IMR-90 (cell line): ENCODE data around the gene DNAJB9. TPM values are rescaled to one million over a fixed set of nuclear protein-coding genes. Genes with fewer than 3 reads are reported as not detected.

ENCODE experiments used
- ATAC-seq: fragments of 200-7000 bp; cut with Tn5 transposase; 2 replicates; pipeline ENCODE4 v1.9.1; 2020; ENCODE audit warnings: low read depth, mild to moderate bottlenecking, moderate library complexity
- BruUV-seq: library from RNA; stranded (reverse); fragments of 400-500 nt; replicated peaks from 2 replicates; lab custom pipeline; 2021; lab: Mats Ljungman, UMichigan
- CTCF ChIA-PET: fragments of 300-600 bp; formaldehyde crosslinking; extraction: SDS; loops from one replicate; lab custom pipeline; 2021; ENCODE audit warnings: antibody characterized with exemption; lab: Yijun Ruan, JAX
- POLR2A ChIA-PET: fragments of 300-600 bp; sonication (Branson Sonifier 250); formaldehyde crosslinking; loops from one replicate; lab custom pipeline; 2022; ENCODE audit warnings: antibody characterized with exemption; ENCODE audit not compliant: unreplicated experiment; lab: Charles Lee
- DNase-seq: peaks from one replicate; pipeline ENCODE4 v3.0.0; 2013
- H2AFZ ChIP-seq: replicated peaks from 2 replicates; pipeline ENCODE3; 2013; ENCODE audit warnings: low read length, mild to moderate bottlenecking; ENCODE audit not compliant: poor library complexity
- H2AK5ac ChIP-seq: 2 replicates; pipeline ENCODE4 v1.6.1; 2013; ENCODE audit warnings: low read depth, low read length, inconsistent platforms
- H2AK9ac ChIP-seq: replicated peaks from 2 replicates; pipeline ENCODE3; 2013; ENCODE audit warnings: mild to moderate bottlenecking, low read depth, low read length, moderate library complexity; ENCODE audit not compliant: poor library complexity
- H2BK120ac ChIP-seq: 2 replicates; pipeline ENCODE4 v1.6.1; 2013; ENCODE audit warnings: low read depth, low read length, inconsistent platforms
- H2BK15ac ChIP-seq: 3 replicates; pipeline ENCODE4 v1.6.1; 2013; ENCODE audit warnings: low read depth, low read length, inconsistent platforms
- H2BK20ac ChIP-seq: 2 replicates; pipeline ENCODE4 v1.6.1; 2013; ENCODE audit warnings: low read depth, mild to moderate bottlenecking, inconsistent platforms, low read length, moderate library complexity
- H2BK5ac ChIP-seq: 2 replicates; pipeline ENCODE4 v1.6.1; 2013; ENCODE audit warnings: mild to moderate bottlenecking, low read depth, low read length, inconsistent platforms; ENCODE audit not compliant: poor library complexity, severe bottlenecking
- H3K14ac ChIP-seq: replicated peaks from 2 replicates; pipeline ENCODE4 v1.6.1; 2013; ENCODE audit warnings: low read depth, low read length, inconsistent platforms
- H3K18ac ChIP-seq: 2 replicates; pipeline ENCODE4 v1.6.1; 2013; ENCODE audit warnings: low read depth, low read length, control low read depth
- H3K23ac ChIP-seq: 2 replicates; pipeline ENCODE4 v1.6.1; 2013; ENCODE audit warnings: low read depth, low read length, inconsistent platforms
- H3K27ac ChIP-seq: 2 replicates; pipeline ENCODE4 v1.5.1; 2013; ENCODE audit warnings: mild to moderate bottlenecking, control low read depth, low read length; ENCODE audit not compliant: insufficient read depth
- H3K27me3 ChIP-seq: 2 replicates; pipeline ENCODE4 v1.6.1; 2013; ENCODE audit warnings: low read length; ENCODE audit not compliant: control insufficient read depth, insufficient read depth
- H3K36me3 ChIP-seq: 2 replicates; pipeline ENCODE4 v1.6.1; 2013; ENCODE audit warnings: low read length, mixed read lengths; ENCODE audit not compliant: control insufficient read depth, insufficient read depth
- H3K4ac ChIP-seq: 2 replicates; pipeline ENCODE4 v1.6.1; 2013; ENCODE audit warnings: low read depth, low read length, inconsistent platforms
- H3K4me1 ChIP-seq: 2 replicates; pipeline ENCODE4 v1.6.1; 2013; ENCODE audit warnings: low read length, mixed read lengths; ENCODE audit not compliant: control insufficient read depth, insufficient read depth
- H3K4me2 ChIP-seq: 2 replicates; pipeline ENCODE4 v1.6.1; 2013; ENCODE audit warnings: low read depth, mild to moderate bottlenecking, control low read depth, low read length, moderate library complexity
- H3K4me3 ChIP-seq: 2 replicates; pipeline ENCODE4 v1.5.1; 2013; ENCODE audit warnings: low read depth, mild to moderate bottlenecking, control low read depth, low read length, moderate library complexity; ENCODE audit not compliant: insufficient read depth
- H3K56ac ChIP-seq: 2 replicates; pipeline ENCODE4 v1.6.1; 2013; ENCODE audit warnings: low read length, inconsistent platforms; ENCODE audit not compliant: insufficient read depth; ENCODE audit errors: extremely low read depth
- H3K79me1 ChIP-seq, 2 experiments: 2 replicates each; pipeline ENCODE4 v1.6.1; 2013; ENCODE audit warnings: low read length in 2 of 2, inconsistent platforms in 1 of 2, low read depth in 1 of 2
- H3K9ac ChIP-seq: 2 replicates; pipeline ENCODE4 v1.6.1; 2013; ENCODE audit warnings: low read depth, low read length, control low read depth
- H3K9me1 ChIP-seq: 2 replicates; pipeline ENCODE4 v1.6.1; 2013; ENCODE audit warnings: low read length, inconsistent platforms; ENCODE audit not compliant: insufficient read depth
- H3K9me3 ChIP-seq: 2 replicates; pipeline ENCODE4 v1.6.1; 2013; ENCODE audit warnings: low read length; ENCODE audit not compliant: control insufficient read depth, insufficient read depth
- H4K20me1 ChIP-seq: 2 replicates; pipeline ENCODE4 v1.6.1; 2013; ENCODE audit warnings: low read length, inconsistent platforms; ENCODE audit not compliant: insufficient read depth
- H4K5ac ChIP-seq: 2 replicates; pipeline ENCODE4 v1.6.1; 2013; ENCODE audit warnings: mild to moderate bottlenecking, low read depth, low read length, control low read depth
- H4K8ac ChIP-seq, 2 experiments: 2 replicates each; pipeline ENCODE4 v1.6.1; 2013; ENCODE audit warnings: low read depth in 2 of 2, low read length in 2 of 2, control low read depth in 1 of 2, inconsistent platforms in 1 of 2
- H4K91ac ChIP-seq: 2 replicates; pipeline ENCODE4 v1.6.1; 2013; ENCODE audit warnings: low read depth, low read length, inconsistent platforms; ENCODE audit not compliant: insufficient read depth
- CHD1 ChIP-seq: IDR thresholded peaks from 2 replicates; pipeline ENCODE4 v1.6.1; 2012; ENCODE audit warnings: low read depth, low read length, improper control_type of control experiment
- CTCF ChIP-seq: conservative IDR thresholded peaks from 2 replicates; pipeline ENCODE4 v1.5.1; 2012; ENCODE audit warnings: mild to moderate bottlenecking, low read depth, low read length, improper control_type of control experiment
- FOS ChIP-seq: fragments of 150-350 bp; IDR thresholded peaks from 2 replicates; pipeline ENCODE4 v1.6.1; 2016; ENCODE audit warnings: low read depth, low read length
- MAZ ChIP-seq: IDR thresholded peaks from 2 replicates; pipeline ENCODE4 v1.6.1; 2012; ENCODE audit warnings: low read depth, mild to moderate bottlenecking, low read length, improper control_type of control experiment, moderate library complexity, borderline replicate concordance
- RCOR1 ChIP-seq: IDR thresholded peaks from 2 replicates; pipeline ENCODE4 v1.6.1; 2012; ENCODE audit warnings: mild to moderate bottlenecking, low read length, improper control_type of control experiment; ENCODE audit not compliant: insufficient replicate concordance
- WGBS, 2 experiments: methylation state at CpG; one replicate each; pipeline versions ENCODE4 v1.1.5 to v1.1.7; 2013; ENCODE audit warnings: missing lambda C conversion rate in 2 of 2; ENCODE audit not compliant: insufficient read length in 1 of 2; ENCODE audit errors: extremely low coverage in 2 of 2; 5-methylcytosine and 5-hydroxymethylcytosine counted together
- dilution Hi-C: fragments of 300-500 bp; cut with HindIII; formaldehyde crosslinking; loops from one replicate; pipeline ENCODE4 v1.14.3; 2018; ENCODE audit warnings: low sequenced_read_pairs; ENCODE audit not compliant: unreplicated experiment
- in situ Hi-C: fragments of 300-500 bp; cut with MboI; formaldehyde crosslinking; loops from 3 replicates; pipeline ENCODE4 v1.14.3; 2019; ENCODE audit warnings: low sequenced_read_pairs, inconsistent platforms, mixed read lengths
- intact Hi-C: fragments of 100-400 bp; cut with micrococcal nuclease; formaldehyde crosslinking; loops from 2 replicates; pipeline ENCODE4 v1.10.0; 2022
- polyA plus RNA-seq, 3 experiments: library from polyadenylated mRNA; depleted of rRNA; stranded (reverse); fragments of >200 nt; gene quantifications; 2 replicates each; pipeline ENCODE4 v1.2.3, GENCODE V29; 2012; ENCODE audit warnings: low replicate concordance in 1 of 3
- total RNA-seq: library from RNA; depleted of rRNA; stranded (reverse); fragments of >200 nt; gene quantifications from 2 replicates; pipeline ENCODE4 v1.2.3, GENCODE V29; 2012

Gene DNAJB9
- total and polyA plus RNA-seq, 2 of the 4 experiments (the other 2 are of a cell fraction) = 3.8 to 44.6 TPM

GRCh38 chr7:108618056-108618455 is 48.4 kb downstream of the DNAJB9 start:
- intact Hi-C loops (no loop called here), in situ Hi-C loops (loop anchor here (25.0 kb wide), 1 partner anchor 1819 kb away; no protein-coding TSS in a partner anchor), dilution Hi-C loops (no loop called here)
- H3K4ac ChIP-seq = no peak overlapping the region
- no peak overlapping the region for H3K9ac ChIP-seq
- no peaks in the 10 kb centered on the region for H3K9me3 ChIP-seq
- no peak overlapping the region for H4K5ac ChIP-seq
- H2BK15ac ChIP-seq = no peak overlapping the region
- CTCF ChIA-PET = no interaction called here
- no peak overlapping the region for H2BK20ac ChIP-seq
- no peak overlapping the region for H3K14ac ChIP-seq
- no peak overlapping the region for H2AFZ ChIP-seq
- no peaks in the 10 kb centered on the region for H3K79me1 ChIP-seq
- no peak overlapping the region for H3K56ac ChIP-seq
- TF ChIP-seq RCOR1 (no peak), CTCF (no peak), MAZ (no peak), FOS (no peak), CHD1 (no peak)
- BruUV-seq = no TSS peak
- H2AK9ac ChIP-seq = no peak overlapping the region
- no peak overlapping the region for H3K4me2 ChIP-seq
- no peak overlapping the region for H4K8ac ChIP-seq
- H2BK5ac ChIP-seq = no peak overlapping the region
- H2AK5ac ChIP-seq = no peak overlapping the region
- POLR2A ChIA-PET = no interaction called here
- no peak for ATAC-seq
- H3K27me3 ChIP-seq = no peaks in the 10 kb centered on the region
- no peak overlapping the region for H3K18ac ChIP-seq
- DNase-seq = no peak
- H3K4me3 ChIP-seq = no peak overlapping the region
- H4K20me1 ChIP-seq = no peaks in the 10 kb centered on the region
- no peak overlapping the region for H2BK120ac ChIP-seq
- H3K4me1 ChIP-seq = no peaks in the 10 kb centered on the region
- WGBS, 2 experiments = no CpG with 5 or more reads among the region's 3 CpGs
- no peak overlapping the region for H3K23ac ChIP-seq
- no peaks in the 10 kb centered on the region for H3K9me1 ChIP-seq
- no peak overlapping the region for H4K91ac ChIP-seq
- H3K27ac ChIP-seq = no peak overlapping the region
- no peaks in the 10 kb centered on the region for H3K36me3 ChIP-seq
